ENCODE measurements around the gene CNIH3.

GRCh38 chr1:224662870-224663269 lies 46.8 kb downstream of the CNIH3 start:
- TF ChIP-seq EZH2 (IDR thresholded peaks at IDR 0.05): no peak
- TF ChIP-seq POLR2AphosphoS5 (IDR thresholded peaks at IDR 0.05; ENCODE audit: borderline replicate concordance, low read depth, low read length): no peak

All from SK-N-MC (cell line).